AG09319 (cell line): ENCODE data around the gene ETV3L.
"Not testable (repeated sequence)": the region's sequence is repeated elsewhere in the genome, so short reads cannot be mapped to it uniquely, and the experiment has no call there.

Source experiments
- DNase-seq: peaks from one replicate; pipeline ENCODE4 v3.0.0-alpha.2; 2010; ENCODE audit warnings: low read depth; ENCODE audit errors: extremely low read depth
- CTCF ChIP-seq: IDR thresholded peaks from 2 replicates; pipeline ENCODE4 v1.5.1; 2011; ENCODE audit warnings: low read depth, mild to moderate bottlenecking, inconsistent platforms, low read length, moderate library complexity

ETV3L gene

DNA sequence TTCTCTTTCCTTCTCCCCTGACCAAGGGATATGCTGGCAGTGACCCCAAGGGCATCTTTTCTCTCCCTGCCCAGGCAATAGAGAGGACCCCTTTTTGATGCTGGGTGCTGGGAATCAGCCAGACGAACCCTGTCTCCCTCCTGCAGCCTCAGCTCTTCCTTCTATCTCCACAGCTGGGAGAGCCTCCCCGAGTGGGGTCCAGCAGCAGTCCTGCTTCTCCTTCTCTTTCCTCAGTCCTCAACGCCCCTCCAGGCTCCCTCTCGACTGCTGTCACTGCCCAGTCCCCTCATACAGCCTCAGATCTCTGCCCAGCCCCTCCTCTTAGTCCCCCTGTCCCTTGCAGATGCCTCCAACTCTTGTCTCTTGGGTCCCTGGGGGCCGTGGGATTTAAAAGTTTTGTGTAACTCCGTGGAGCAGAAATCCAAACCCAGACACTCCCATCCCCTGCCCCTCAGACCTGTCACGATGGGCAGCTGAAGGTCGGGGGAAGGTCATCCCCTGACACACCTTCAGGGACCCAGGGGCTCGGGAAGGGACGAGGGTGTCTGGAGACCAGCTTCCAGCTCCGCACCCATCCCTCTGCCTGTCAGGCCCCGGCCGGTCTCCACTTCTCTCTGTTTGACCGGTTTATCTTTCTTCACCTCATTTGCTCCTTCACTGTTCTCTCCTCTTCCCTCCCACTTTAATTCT, 5.8 kb upstream of the ETV3L start:
- DNase-seq, result no peak
- TF ChIP-seq CTCF, result no peak

GRCh38 chr1:157104598-157105293, 5.1 kb upstream of the ETV3L start:
- no peak for TF ChIP-seq CTCF
- no peak for DNase-seq

DNA sequence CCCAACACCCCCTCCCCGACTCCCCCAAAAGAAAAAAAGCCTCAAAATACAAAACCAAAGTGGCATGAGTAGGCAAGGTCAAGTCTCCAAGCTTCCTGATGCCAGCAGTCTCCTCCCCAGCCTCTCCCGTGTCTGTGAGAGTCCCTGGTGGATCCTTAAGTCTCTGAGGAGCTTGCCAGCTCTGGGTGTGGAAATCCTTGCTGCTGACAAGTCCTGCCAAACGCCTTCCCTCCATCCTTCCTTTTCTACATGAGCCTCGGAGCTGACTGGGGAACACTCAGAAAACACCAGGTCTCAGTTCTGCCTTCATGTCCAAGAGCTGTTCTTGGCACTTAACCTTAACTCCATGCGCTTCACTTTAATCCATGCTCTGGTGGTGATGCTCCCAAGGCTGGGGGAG, 3.7 kb upstream of the ETV3L start:
- DNase-seq, result no peak
- TF ChIP-seq CTCF, result no peak

- no peak for DNase-seq
- TF ChIP-seq CTCF, result no peak
Observed at GRCh38 chr1:157101149-157101548, 1.5 kb upstream of the ETV3L start.

- not testable (repeated sequence) for DNase-seq
Observed at GRCh38 chr1:157098987-157099632, 498 bp downstream of the ETV3L start.

- no peak for DNase-seq
- no peak for TF ChIP-seq CTCF
Observed at GRCh38 chr1:157098519-157098918, 1.1 kb downstream of the ETV3L start.

DNA sequence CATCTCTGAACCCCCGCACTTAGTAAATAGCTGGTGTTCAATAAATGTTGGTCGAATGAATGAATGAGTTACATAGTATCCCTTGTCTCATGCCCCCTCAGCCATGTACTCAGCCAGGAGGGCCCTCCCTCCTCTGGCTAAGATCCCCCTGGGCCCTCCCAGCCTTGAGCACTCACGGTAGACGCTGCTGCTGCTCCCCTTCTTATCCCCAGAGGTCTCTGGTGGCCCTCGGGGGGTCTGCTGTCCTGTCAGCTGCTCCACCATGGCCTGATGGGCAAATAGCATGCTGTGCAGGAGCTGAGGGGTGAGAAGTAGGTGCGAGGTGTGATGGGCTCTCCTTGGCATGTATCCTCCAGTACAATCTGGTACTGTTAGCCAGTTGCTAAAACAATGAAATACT, 1.9 kb downstream of the ETV3L start:
- no peak for DNase-seq
- no peak for TF ChIP-seq CTCF
